ENCODE measurements around the gene PANX2.

Gene PANX2

DNA sequence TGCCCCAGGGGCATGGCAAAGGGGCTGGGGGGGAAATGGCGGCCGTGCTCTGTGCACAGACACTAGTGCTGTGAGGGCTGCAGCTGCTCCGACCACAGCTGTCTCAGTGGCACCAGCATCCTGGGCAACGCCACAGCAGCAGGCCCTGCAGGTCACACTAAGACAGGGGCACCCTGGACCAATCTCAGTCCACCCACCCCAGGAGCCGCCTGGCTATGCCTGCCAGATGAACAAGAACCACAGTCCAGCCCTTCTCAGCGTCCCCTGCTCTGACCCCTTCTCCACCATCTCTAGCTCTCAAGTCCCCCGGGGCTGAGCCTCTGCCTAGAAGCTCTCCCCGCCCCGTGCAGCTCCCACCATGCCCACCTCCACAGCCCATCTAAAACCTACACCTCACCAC is 57.8 kb downstream of the PANX2 start:
- no peak for DNase-seq (ENCODE audit: low read depth in 2 of 2)

DNA sequence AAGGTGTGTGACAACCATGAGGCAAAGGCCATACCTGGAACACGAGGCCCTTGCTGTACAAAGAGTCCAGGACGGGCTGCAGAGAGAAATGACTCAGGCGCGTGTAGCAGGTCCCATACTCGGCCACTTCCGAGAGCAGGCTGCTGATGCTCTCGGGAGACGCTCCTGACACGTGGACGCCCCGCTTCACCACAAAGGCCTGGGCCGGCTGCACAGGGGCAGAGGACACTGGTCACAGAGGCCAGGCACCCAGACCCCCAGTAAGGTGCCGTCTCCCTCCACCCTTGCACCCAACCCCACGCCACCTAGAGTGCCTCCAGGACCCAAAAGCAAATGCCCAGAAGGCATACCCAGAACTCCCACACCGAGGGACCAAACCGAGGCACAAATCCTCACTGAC is 58.8 kb downstream of the PANX2 start:
- DNase-seq (ENCODE audit: low read depth in 2 of 2), result no peak

Measured in stimulated activated CD8-positive, alpha-beta memory T cell treated with anti-CD3 and anti-CD28 coated beads, Interleukin-2, amount 100 ng/mL, for 1 hour (primary cell).